Naive B cell (primary cell): ENCODE results near the gene RAB14. TPM values are rescaled to one million over a fixed set of nuclear protein-coding genes. Genes with fewer than 3 reads are reported as not detected.
A peak's percentile ranks its signal among the peaks of the same experiment; 100 is the strongest.

ENCODE experiments used
- ATAC-seq, 2 donors: fragments of 150-1000 bp; cut with Tn5 transposase; 2 replicates each; pipeline ENCODE4 v1.10.0; 2021; ENCODE audit warnings: low read depth in 2 of 2, mild to moderate bottlenecking in 2 of 2, moderate library complexity in 2 of 2
- DNase-seq: peaks from one replicate; pipeline ENCODE4 v3.0.0; 2022
- H3K27ac Mint-ChIP-seq, 6 donors: one replicate each; pipeline ENCODE4 v1.8.0; 2020 to 2022; ENCODE audit warnings: mild to moderate bottlenecking in 6 of 6, mixed read lengths in 6 of 6, moderate library complexity in 5 of 6, inconsistent platforms in 2 of 6
- H3K27me3 Mint-ChIP-seq, 3 donors: one replicate each; pipeline ENCODE4 v1.8.0; 2021 to 2022; ENCODE audit warnings: mixed read lengths in 3 of 3, mild to moderate bottlenecking in 1 of 3
- H3K36me3 Mint-ChIP-seq, 2 donors: one replicate each; pipeline ENCODE4 v1.8.0; 2020 to 2022; ENCODE audit warnings: mixed read lengths in 2 of 2, inconsistent platforms in 1 of 2, mild to moderate bottlenecking in 1 of 2
- H3K4me1 Mint-ChIP-seq, 3 donors: one replicate each; pipeline ENCODE4 v1.8.0; 2020 to 2022; ENCODE audit warnings: mixed read lengths in 3 of 3, inconsistent platforms in 1 of 3, mild to moderate bottlenecking in 1 of 3, moderate library complexity in 1 of 3
- H3K4me3 Mint-ChIP-seq, 8 donors: one replicate each; pipeline ENCODE4 v1.8.0; 2020 to 2022; ENCODE audit warnings: mild to moderate bottlenecking in 8 of 8, mixed read lengths in 8 of 8, moderate library complexity in 8 of 8, inconsistent platforms in 2 of 8
- H3K9me3 Mint-ChIP-seq, 7 donors: one replicate each; pipeline ENCODE4 v1.8.0; 2020 to 2022; ENCODE audit warnings: mixed read lengths in 7 of 7, mild to moderate bottlenecking in 5 of 7, inconsistent platforms in 2 of 7, moderate library complexity in 1 of 7
- polyA plus RNA-seq, 6 donors: library from polyadenylated mRNA; unstranded; fragments of 300-500 nt; fragmentation: Illumina TruSeq; gene quantifications; one replicate each; pipeline ENCODE4 v1.2.3, GENCODE V29; 2021; ENCODE audit warnings: low read depth in 6 of 6

The RAB14 gene
- polyA plus RNA-seq, 6 donors from 2014 or later: 42.2 to 49.1 (median 44.8) TPM

GRCh38 chr9:121232251-121232650, 30.6 kb upstream of the RAB14 start:
- DNase-seq (no peak), ATAC-seq (no peak)
- Mint-ChIP-seq H3K4me3 (no peak overlapping the region), H3K36me3 (peaks cover 32 to 34% of the 10 kb centered on the region in 2 donors), H3K27me3 (no peaks in the 10 kb centered on the region), H3K27ac (no peak overlapping the region), H3K4me1 (peaks cover 0 to 2% (median 0%) of the 10 kb centered on the region in 3 donors), H3K9me3 (no peaks in the 10 kb centered on the region)

GRCh38 chr9:121230256-121230655, 28.6 kb upstream of the RAB14 start:
- no peaks in the 10 kb centered on the region for H3K27me3 Mint-ChIP-seq
- DNase-seq: no peak
- H3K9me3 Mint-ChIP-seq: no peaks in the 10 kb centered on the region
- H3K27ac Mint-ChIP-seq: no peak overlapping the region
- peaks cover 19 to 26% of the 10 kb centered on the region in 2 donors for H3K36me3 Mint-ChIP-seq
- no peak for ATAC-seq
- H3K4me1 Mint-ChIP-seq: peaks cover 0 to 2% (median 0%) of the 10 kb centered on the region in 3 donors
- no peak overlapping the region for H3K4me3 Mint-ChIP-seq

DNA sequence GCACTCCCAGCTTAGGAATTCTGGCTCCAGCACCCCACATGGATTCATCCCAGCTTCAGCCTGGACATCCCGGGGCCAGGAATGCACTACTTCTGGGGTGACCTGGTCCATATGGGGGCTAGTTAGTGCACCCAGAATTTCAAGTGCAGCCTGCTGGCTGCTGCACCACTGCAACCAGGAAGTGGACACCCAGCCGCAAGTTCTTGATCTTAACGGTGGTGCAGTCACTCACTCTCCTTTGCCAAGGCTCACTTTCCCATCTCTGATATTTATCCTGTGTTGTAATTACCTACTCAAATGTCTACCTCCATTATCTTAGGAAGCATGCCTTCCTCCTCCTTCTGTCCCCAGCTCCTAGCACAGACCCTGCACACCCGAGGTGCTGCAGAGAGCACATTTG, 26.2 kb upstream of the RAB14 start:
- peaks cover 19 to 26% of the 10 kb centered on the region in 2 donors for H3K36me3 Mint-ChIP-seq
- peaks cover 0 to 2% (median 0%) of the 10 kb centered on the region in 3 donors for H3K4me1 Mint-ChIP-seq
- DNase-seq (no peak), ATAC-seq (no peak)
- no peak overlapping the region for H3K4me3 Mint-ChIP-seq
- no peaks in the 10 kb centered on the region for H3K27me3 Mint-ChIP-seq
- H3K27ac Mint-ChIP-seq: no peak overlapping the region
- H3K9me3 Mint-ChIP-seq: no peaks in the 10 kb centered on the region

GRCh38 chr9:121226175-121226574, 24.5 kb upstream of the RAB14 start:
- no peaks in the 10 kb centered on the region for H3K27me3 Mint-ChIP-seq
- H3K36me3 Mint-ChIP-seq: peaks cover 10 to 12% of the 10 kb centered on the region in 2 donors
- H3K4me1 Mint-ChIP-seq: peaks cover 0 to 5% (median 4%) of the 10 kb centered on the region in 3 donors
- no peak overlapping the region for H3K27ac Mint-ChIP-seq
- H3K9me3 Mint-ChIP-seq: no peaks in the 10 kb centered on the region
- ATAC-seq: no peak
- DNase-seq: no peak
- no peak overlapping the region for H3K4me3 Mint-ChIP-seq

DNA sequence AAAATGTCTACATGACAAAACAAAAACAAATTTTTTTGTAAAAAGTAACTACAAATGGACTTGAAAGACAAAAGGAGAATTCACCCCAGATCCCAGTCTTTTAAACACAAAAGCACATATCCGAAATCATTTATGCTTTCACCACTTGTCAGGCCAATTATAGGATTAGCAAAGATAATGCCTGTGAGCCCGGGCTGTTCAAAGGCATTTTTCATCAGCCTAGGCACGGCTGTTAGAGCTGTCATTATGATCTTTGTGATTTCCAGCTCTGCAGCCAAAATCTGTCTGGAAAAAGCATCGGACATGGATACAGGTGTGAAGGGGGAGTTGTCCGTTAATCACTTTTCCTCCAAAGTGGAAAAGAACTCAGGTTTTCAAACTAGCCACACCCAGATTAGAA, 23.6 kb upstream of the RAB14 start:
- Mint-ChIP-seq H3K9me3 (no peaks in the 10 kb centered on the region), H3K4me1 (peaks cover 4 to 11% (median 11%) of the 10 kb centered on the region in 3 donors), H3K4me3 (no peak overlapping the region), H3K27ac (no peak overlapping the region), H3K27me3 (no peaks in the 10 kb centered on the region), H3K36me3 (peaks cover 6 to 7% of the 10 kb centered on the region in 2 donors)
- no peak for ATAC-seq
- no peak for DNase-seq

- ATAC-seq (no peak), DNase-seq (no peak)
- peaks cover 5 to 7% of the 10 kb centered on the region in 2 donors for H3K36me3 Mint-ChIP-seq
- no peaks in the 10 kb centered on the region for H3K27me3 Mint-ChIP-seq
- H3K4me1 Mint-ChIP-seq: peaks cover 8 to 14% (median 9%) of the 10 kb centered on the region in 3 donors
- H3K27ac Mint-ChIP-seq: peak overlapping the region in 1 of 6 donors; percentile 65
- H3K4me3 Mint-ChIP-seq: no peak overlapping the region
- H3K9me3 Mint-ChIP-seq: no peaks in the 10 kb centered on the region
Measured at GRCh38 chr9:121222524-121223171, 21.0 kb upstream of the RAB14 start.

DNA sequence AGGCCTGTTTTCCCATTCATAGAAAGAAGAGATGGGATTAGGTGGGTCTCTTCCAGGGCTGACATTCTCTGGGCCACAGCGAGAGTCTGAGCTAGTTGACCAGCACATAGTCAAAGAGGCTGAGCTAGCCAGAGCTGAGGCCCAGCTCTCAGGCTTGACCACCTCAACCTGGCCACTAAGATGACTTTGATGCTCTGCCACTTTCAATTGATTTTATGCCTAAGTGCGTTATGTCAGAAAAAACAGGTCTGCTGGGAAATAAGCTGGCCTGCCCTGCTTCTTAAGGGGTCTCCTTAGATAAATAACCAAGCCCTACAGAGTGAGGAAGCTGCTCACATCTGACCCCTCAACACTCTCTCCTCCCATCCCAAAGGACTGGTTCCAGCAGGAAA, 20.0 kb upstream of the RAB14 start:
- no peaks in the 10 kb centered on the region for H3K9me3 Mint-ChIP-seq
- peaks cover 8 to 14% (median 9%) of the 10 kb centered on the region in 3 donors for H3K4me1 Mint-ChIP-seq
- DNase-seq (no peak), ATAC-seq (no peak)
- H3K36me3 Mint-ChIP-seq: peaks cover 5 to 8% of the 10 kb centered on the region in 2 donors
- H3K4me3 Mint-ChIP-seq: peak overlapping the region in 1 of 8 donors; percentile 15
- H3K27me3 Mint-ChIP-seq: no peaks in the 10 kb centered on the region
- H3K27ac Mint-ChIP-seq: peak overlapping the region in 1 of 6 donors; percentile 81

- peak overlapping the region in 2 of 8 donors; percentile 9 to 15 for H3K4me3 Mint-ChIP-seq
- no peaks in the 10 kb centered on the region for H3K27me3 Mint-ChIP-seq
- peaks cover 5 to 13% of the 10 kb centered on the region in 2 donors for H3K36me3 Mint-ChIP-seq
- H3K4me1 Mint-ChIP-seq: peaks cover 8 to 14% (median 13%) of the 10 kb centered on the region in 3 donors
- no peak for ATAC-seq
- peak overlapping the region in 1 of 6 donors; percentile 81 for H3K27ac Mint-ChIP-seq
- no peak for DNase-seq
- H3K9me3 Mint-ChIP-seq: no peaks in the 10 kb centered on the region
Measured at GRCh38 chr9:121220996-121221663, 19.5 kb upstream of the RAB14 start.

GRCh38 chr9:121219530-121219929, 17.9 kb upstream of the RAB14 start:
- Mint-ChIP-seq H3K4me3 (no peak overlapping the region), H3K9me3 (no peaks in the 10 kb centered on the region), H3K27ac (no peak overlapping the region), H3K27me3 (no peaks in the 10 kb centered on the region), H3K4me1 (peaks cover 8 to 14% (median 13%) of the 10 kb centered on the region in 3 donors), H3K36me3 (peaks cover 10 to 15% of the 10 kb centered on the region in 2 donors)
- DNase-seq (no peak), ATAC-seq (no peak)

GRCh38 chr9:121218357-121219027, 16.8 kb upstream of the RAB14 start:
- ATAC-seq (no peak), DNase-seq (no peak)
- H3K27me3 Mint-ChIP-seq: no peaks in the 10 kb centered on the region
- no peak overlapping the region for H3K27ac Mint-ChIP-seq
- no peaks in the 10 kb centered on the region for H3K9me3 Mint-ChIP-seq
- no peak overlapping the region for H3K4me3 Mint-ChIP-seq
- peaks cover 13 to 21% (median 20%) of the 10 kb centered on the region in 3 donors for H3K4me1 Mint-ChIP-seq
- H3K36me3 Mint-ChIP-seq: peaks cover 10 to 15% of the 10 kb centered on the region in 2 donors

DNA sequence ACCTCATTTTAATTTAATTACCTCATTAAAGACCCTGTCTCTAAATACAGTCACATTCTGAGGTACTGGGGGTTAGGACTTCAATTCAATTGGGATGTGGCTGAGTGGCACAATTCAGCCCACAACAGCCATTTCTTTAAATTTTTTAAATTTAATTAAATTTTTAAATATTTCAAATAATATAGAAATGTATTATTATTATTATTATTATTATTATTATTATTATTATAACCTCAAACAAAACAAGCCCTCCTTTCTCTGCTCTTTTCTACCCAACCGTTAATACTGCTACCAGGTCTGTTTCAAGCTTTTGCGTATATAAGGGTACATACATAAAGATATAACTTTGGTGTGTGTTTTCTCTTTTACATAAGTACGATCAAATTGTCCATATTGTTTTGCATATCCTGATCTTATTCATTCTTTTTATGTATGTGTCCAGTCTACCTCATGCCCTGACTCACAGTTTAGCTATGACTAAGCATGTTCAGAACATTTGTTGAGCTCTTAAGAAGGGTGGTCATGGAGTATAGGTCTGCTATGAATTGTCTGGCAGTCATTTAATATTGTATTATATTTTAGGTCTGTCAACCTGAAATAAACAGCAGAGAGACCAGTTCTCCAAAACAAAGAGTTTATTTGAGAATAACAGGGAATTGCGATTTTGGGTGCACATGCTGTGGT, 16.1 kb upstream of the RAB14 start:
- Mint-ChIP-seq H3K9me3 (no peaks in the 10 kb centered on the region), H3K36me3 (peaks cover 10 to 15% of the 10 kb centered on the region in 2 donors), H3K27ac (no peak overlapping the region), H3K27me3 (no peaks in the 10 kb centered on the region), H3K4me1 (peaks cover 17 to 27% (median 27%) of the 10 kb centered on the region in 3 donors), H3K4me3 (no peak overlapping the region)
- no peak for DNase-seq
- no peak for ATAC-seq

DNA sequence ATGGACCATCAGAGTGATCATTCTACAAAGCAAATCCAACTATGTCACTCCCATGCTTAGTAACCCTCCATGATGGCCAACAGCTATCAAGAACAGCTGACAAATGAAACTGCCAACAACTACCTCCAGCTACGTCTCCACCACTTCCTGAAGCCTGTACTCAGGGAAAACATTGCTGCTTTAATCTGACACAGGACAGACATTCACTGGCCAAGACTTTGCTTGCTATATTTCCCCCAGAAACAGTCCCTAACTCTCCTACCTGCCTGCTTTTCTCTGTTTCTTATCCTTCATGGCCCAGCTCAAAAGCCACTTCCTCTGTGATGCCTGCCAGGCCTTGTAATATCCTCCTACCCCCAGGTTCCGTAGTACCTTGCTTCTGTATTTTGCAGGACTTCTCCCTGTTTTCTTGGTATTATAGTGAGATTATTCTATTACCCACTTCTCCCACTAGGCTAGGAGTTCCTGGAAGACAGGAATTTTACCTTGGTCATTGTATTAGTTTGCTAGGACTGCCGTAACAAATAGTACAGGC, 14.7 kb upstream of the RAB14 start:
- Mint-ChIP-seq H3K36me3 (peaks cover 10 to 15% of the 10 kb centered on the region in 2 donors), H3K27me3 (no peaks in the 10 kb centered on the region), H3K27ac (peak overlapping the region in 2 of 6 donors; percentile 60 to 69), H3K9me3 (no peaks in the 10 kb centered on the region), H3K4me3 (no peak overlapping the region), H3K4me1 (peaks cover 17 to 27% (median 24%) of the 10 kb centered on the region in 3 donors)
- no peak for DNase-seq
- no peak for ATAC-seq

- Mint-ChIP-seq H3K9me3 (no peaks in the 10 kb centered on the region), H3K36me3 (peaks cover 9 to 15% of the 10 kb centered on the region in 2 donors), H3K27me3 (no peaks in the 10 kb centered on the region), H3K4me3 (no peak overlapping the region), H3K4me1 (peaks cover 14 to 22% (median 17%) of the 10 kb centered on the region in 3 donors), H3K27ac (peak overlapping the region in 3 of 6 donors; percentile 43 to 87 (median 62))
- DNase-seq (no peak), ATAC-seq (no peak)
Measured at GRCh38 chr9:121214005-121214404, 12.3 kb upstream of the RAB14 start.
